H1 (cell line): ENCODE measurements around the gene CCDC110. TPM values are rescaled to one million over a fixed set of nuclear protein-coding genes. Genes with fewer than 3 reads are reported as not detected.

Experiments
- CTCF ChIA-PET: fragments of 300-600 bp; sonication (Branson Sonifier 250); formaldehyde crosslinking; loops from one replicate; lab custom pipeline; 2021; ENCODE audit not compliant: partially characterized antibody; lab: Charles Lee
- POLR2A ChIA-PET: fragments of 300-600 bp; sonication (Branson Sonifier 250); formaldehyde crosslinking; loops from one replicate; lab custom pipeline; 2021; ENCODE audit warnings: inconsistent platforms; ENCODE audit not compliant: partially characterized antibody; lab: Charles Lee
- DNase-seq, 2 experiments: peaks; one replicate each; pipeline versions ENCODE4 v3.0.0 to v3.0.0-alpha.2; 2010 to 2022; ENCODE audit warnings: low spot score in 2 of 2, low read depth in 1 of 2, mixed read lengths in 1 of 2
- FAIRE-seq: peaks from 2 replicates; lab custom pipeline; 2011; peaks lifted over from hg19 to GRCh38; lab: Jason Lieb, UNC
- H2AFZ ChIP-seq: 2 replicates; pipeline ENCODE4 v1.8.1; 2012; ENCODE audit warnings: low read length, inconsistent platforms
- H2AK5ac ChIP-seq: 2 replicates; pipeline ENCODE4 v1.6.1; 2013; ENCODE audit warnings: low read depth, low read length
- H2BK120ac ChIP-seq: replicated peaks from 2 replicates; pipeline ENCODE3; 2013; ENCODE audit warnings: low read depth, low read length, inconsistent platforms
- H2BK12ac ChIP-seq: 2 replicates; pipeline ENCODE4 v1.6.1; 2013; ENCODE audit warnings: low read depth, low read length
- H2BK15ac ChIP-seq: 2 replicates; pipeline ENCODE4 v1.6.1; 2013; ENCODE audit warnings: low read length
- H2BK20ac ChIP-seq: 2 replicates; pipeline ENCODE4 v1.6.1; 2013; ENCODE audit warnings: low read length
- H2BK5ac ChIP-seq: 2 replicates; pipeline ENCODE4 v1.6.1; 2013; ENCODE audit warnings: low read depth, low read length
- H3K14ac ChIP-seq: 2 replicates; pipeline ENCODE4 v1.6.1; 2013; ENCODE audit warnings: inconsistent platforms; ENCODE audit not compliant: insufficient read length
- H3K18ac ChIP-seq: 2 replicates; pipeline ENCODE4 v1.6.1; 2013; ENCODE audit warnings: low read length; ENCODE audit errors: extremely low read depth
- H3K23ac ChIP-seq: 2 replicates; pipeline ENCODE4 v1.6.1; 2013; ENCODE audit warnings: inconsistent platforms; ENCODE audit not compliant: insufficient read length
- H3K23me2 ChIP-seq: 2 replicates; pipeline ENCODE4 v1.6.1; 2013; ENCODE audit warnings: low read depth, low read length
- H3K27ac ChIP-seq: 2 replicates; pipeline ENCODE4 v1.6.1; 2011; ENCODE audit warnings: low read depth, low read length, inconsistent platforms
- H3K27me3 ChIP-seq, 4 experiments: replicated peaks in 1 of 4; 1 replicate in 1 of 4; 2 replicates in 3 of 4; pipeline versions ENCODE4 v1.6.1 to v1.8.1; 2011 to 2013; ENCODE audit warnings: low read length in 3 of 4, mild to moderate bottlenecking in 3 of 4, inconsistent platforms in 2 of 4, mixed read lengths in 2 of 4, moderate library complexity in 1 of 4; ENCODE audit not compliant: control insufficient read depth in 3 of 4, insufficient read depth in 3 of 4; ENCODE audit errors: extremely low read depth in 1 of 4
- H3K36me3 ChIP-seq, 4 experiments: 2 replicates each; pipeline versions ENCODE4 v1.6.1 to v1.8.1; 2011 to 2013; ENCODE audit warnings: mild to moderate bottlenecking in 4 of 4, low read length in 3 of 4, moderate library complexity in 2 of 4, control low read depth in 1 of 4, inconsistent platforms in 1 of 4; ENCODE audit not compliant: insufficient read depth in 4 of 4, control insufficient read depth in 2 of 4
- H3K4ac ChIP-seq: replicated peaks from 2 replicates; pipeline ENCODE3; 2013; ENCODE audit warnings: low read length, low read depth, mixed read lengths, inconsistent platforms; ENCODE audit not compliant: insufficient read length
- H3K4me1 ChIP-seq, 4 experiments: replicated peaks in 1 of 4; 1 replicate in 1 of 4; 2 replicates in 3 of 4; pipeline versions ENCODE4 v1.6.1 to v1.8.1; 2011 to 2013; ENCODE audit warnings: low read length in 3 of 4, inconsistent platforms in 2 of 4, mixed read lengths in 1 of 4; ENCODE audit not compliant: insufficient read depth in 4 of 4, control insufficient read depth in 3 of 4
- H3K4me2 ChIP-seq, 2 experiments: 2 replicates each; pipeline versions ENCODE4 v1.6.1 to v1.8.1; 2011 to 2013; ENCODE audit warnings: low read depth in 2 of 2, low read length in 2 of 2, control low read depth in 1 of 2, inconsistent platforms in 1 of 2, mild to moderate bottlenecking in 1 of 2; ENCODE audit not compliant: insufficient read depth in 1 of 2
- H3K4me3 ChIP-seq, 4 experiments: fragments of 200-600, 300-600 bp in 1 of 4; sonication (generic), shearing (Covaris generic), sonication (Bioruptor Twin) in 1 of 4; 2 replicates each; pipeline versions ENCODE4 v1.5.1 to v1.8.1; 2011 to 2016; ENCODE audit warnings: low read length in 4 of 4, low read depth in 3 of 4, control low read depth in 2 of 4, inconsistent platforms in 2 of 4, mild to moderate bottlenecking in 2 of 4, mixed read lengths in 1 of 4, moderate library complexity in 1 of 4; ENCODE audit not compliant: insufficient read depth in 2 of 4; ENCODE audit errors: extremely low read depth in 1 of 4
- H3K56ac ChIP-seq: replicated peaks from 2 replicates; pipeline ENCODE3; 2013; ENCODE audit warnings: low read depth, mild to moderate bottlenecking, mixed read lengths, low read length, inconsistent platforms; ENCODE audit not compliant: insufficient read length
- H3K79me1 ChIP-seq: 2 replicates; pipeline ENCODE4 v1.6.1; 2013; ENCODE audit warnings: low read depth, low read length, control low read depth
- H3K79me2 ChIP-seq, 2 experiments: 2 replicates each; pipeline versions ENCODE4 v1.6.1 to v1.8.1; 2012 to 2013; ENCODE audit warnings: low read length in 2 of 2, mild to moderate bottlenecking in 2 of 2, inconsistent platforms in 1 of 2; ENCODE audit not compliant: insufficient read depth in 2 of 2, control insufficient read depth in 1 of 2
- H3K9ac ChIP-seq, 4 experiments: replicated peaks in 1 of 4; 1 replicate in 1 of 4; 2 replicates in 3 of 4; pipeline versions ENCODE4 v1.6.1 to v1.8.1; 2011 to 2013; ENCODE audit warnings: low read depth in 3 of 4, low read length in 3 of 4, control low read depth in 2 of 4, mild to moderate bottlenecking in 2 of 4, moderate library complexity in 2 of 4, inconsistent platforms in 1 of 4; ENCODE audit errors: extremely low read depth in 1 of 4
- H3K9me3 ChIP-seq, 2 experiments: 2 replicates each; pipeline versions ENCODE4 v1.6.1 to v1.8.1; 2012 to 2013; ENCODE audit warnings: mild to moderate bottlenecking in 2 of 2, moderate library complexity in 2 of 2, control low read depth in 1 of 2, inconsistent platforms in 1 of 2, low read depth in 1 of 2, low read length in 1 of 2, mixed read lengths in 1 of 2; ENCODE audit not compliant: insufficient read depth in 2 of 2
- H4K20me1 ChIP-seq, 2 experiments: replicated peaks in 1 of 2; 2 replicates each; pipeline versions ENCODE3 to v1.8.1; 2011 to 2013; ENCODE audit warnings: inconsistent platforms in 2 of 2, low read length in 2 of 2, mild to moderate bottlenecking in 1 of 2; ENCODE audit not compliant: insufficient read depth in 2 of 2, control insufficient read depth in 1 of 2
- H4K5ac ChIP-seq: 2 replicates; pipeline ENCODE4 v1.6.1; 2013; ENCODE audit warnings: low read length, low read depth, mixed read lengths, inconsistent platforms; ENCODE audit not compliant: insufficient read length
- H4K8ac ChIP-seq: 2 replicates; pipeline ENCODE4 v1.8.0; 2013; ENCODE audit warnings: mild to moderate bottlenecking, moderate library complexity, low read length, inconsistent platforms; ENCODE audit not compliant: insufficient read depth; ENCODE audit errors: extremely low read depth
- H4K91ac ChIP-seq: replicated peaks from 2 replicates; pipeline ENCODE3; 2013; ENCODE audit warnings: low read length, mixed read lengths, inconsistent platforms; ENCODE audit not compliant: insufficient read length
- BACH1 ChIP-seq: IDR thresholded peaks from 2 replicates; pipeline ENCODE4 v1.6.1; 2012; ENCODE audit warnings: low read length, improper control_type of control experiment
- CREB1 ChIP-seq: IDR thresholded peaks from 2 replicates; pipeline ENCODE4 v1.6.1; 2012; ENCODE audit warnings: inconsistent platforms
- PHF8 ChIP-seq: fragments of 200-600 bp; sonication (generic); conservative IDR thresholded peaks from 2 replicates; pipeline ENCODE4 v1.7.1; 2012; ENCODE audit warnings: low read depth, mild to moderate bottlenecking, inconsistent platforms, low read length, moderate library complexity
- SIRT6 ChIP-seq: IDR thresholded peaks from one replicate; pipeline ENCODE4 v1.7.1; 2012; ENCODE audit warnings: low read length, inconsistent platforms
- SP4 ChIP-seq: IDR thresholded peaks from 2 replicates; pipeline ENCODE4 v1.6.1; 2012; ENCODE audit warnings: low read length, inconsistent platforms
- WGBS, 2 experiments: shearing (Covaris generic) in 1 of 2; methylation state at CpG; one replicate each; pipeline versions ENCODE4 v1.1.6 to v1.1.7; 2013 to 2015; ENCODE audit warnings: low lambda C conversion rate in 2 of 2, mixed read lengths in 2 of 2, inconsistent platforms in 1 of 2, low coverage in 1 of 2, missing lambda C conversion rate in 1 of 2; ENCODE audit not compliant: insufficient replicate concordance in 2 of 2, insufficient coverage in 1 of 2, insufficient read length in 1 of 2; ENCODE audit errors: extremely low coverage in 1 of 2, missing lambda C conversion rate in 1 of 2; 5-methylcytosine and 5-hydroxymethylcytosine counted together
- polyA plus RNA-seq, 7 experiments: library from polyadenylated mRNA; depleted of rRNA in 3 of 7; stranded (reverse) in 5 of 7; unstranded in 2 of 7; fragments of >200 nt in 5 of 7; fragments of 200-250 nt in 2 of 7; gene quantifications; 1 replicate in 5 of 7; 2 replicates in 1 of 7; 4 replicates in 1 of 7; pipeline versions ENCODE4 v1.2.1 to v1.2.3, GENCODE V29; 2011 to 2013; ENCODE audit warnings: missing spikeins in 2 of 7, mixed read lengths in 2 of 7
- total RNA-seq: library from RNA; stranded (reverse); fragmentation: NEBNext Ultra II Directional; extraction: Animal tissue kit (Norgen Biotek cat#: 25700); gene quantifications from 2 replicates; pipeline ENCODE4 v1.2.1, GENCODE V29; 2021

CCDC110 gene
- total and polyA plus RNA-seq, 2 of the 8 experiments (the other 6 are each of a cell fraction or from before 2014, with no cell fraction given): 0.33 to 3.1 TPM

- Histone ChIP-seq H3K36me3 (peaks cover 0 to 8% (median 0%) of the 10 kb centered on the region in 4 experiments; a peak in 1 of 8 replicates), H2BK12ac (no peak overlapping the region), H3K79me1 (no peaks in the 10 kb centered on the region), H3K14ac (no peak overlapping the region), H3K4me2 (no peak overlapping the region), H4K20me1 (peaks cover 0 to 1% of the 10 kb centered on the region in 2 experiments), H2AK5ac (no peak overlapping the region), H3K23ac (no peak overlapping the region), H2BK20ac (no peak overlapping the region), H3K9me3 (peaks cover 7 to 11% of the 10 kb centered on the region in 2 experiments), H3K9ac (no peak overlapping the region), H2BK15ac (no peak overlapping the region), H3K27me3 (no peaks in the 10 kb centered on the region), H2BK5ac (no peak overlapping the region), H3K4me3 (no peak overlapping the region), H3K23me2 (no peaks in the 10 kb centered on the region), H3K79me2 (no peaks in the 10 kb centered on the region), H2AFZ (no peak overlapping the region), H2BK120ac (no peak overlapping the region), H3K4me1 (0 out of 7 replicates have a peak, but pooled peaks cover 0 to 3% (median 0%) of the 10 kb centered on the region in 4 experiments), H4K8ac (no peak overlapping the region), H4K5ac (no peak overlapping the region), H4K91ac (no peak overlapping the region), H3K4ac (no peak overlapping the region), H3K56ac (no peak overlapping the region), H3K27ac (no peak overlapping the region), H3K18ac (no peak overlapping the region)
- FAIRE-seq (no peak), DNase-seq (no peak)
- ChIA-PET POLR2A (interaction anchor here (0.8 kb wide), 1 partner anchor 15 kb away, joined by 3 read pairs; no protein-coding TSS in a partner anchor), CTCF (no interaction called here)
- no peak for TF ChIP-seq BACH1
- no peak for TF ChIP-seq SP4
- no peak for TF ChIP-seq CREB1
- TF ChIP-seq SIRT6: no peak
- no peak for TF ChIP-seq PHF8
- WGBS, 2 experiments: 90% methylated on average over 9 of the region's 9 CpGs; no CpG with 5 or more reads in 1 of the 2 experiments
These were observed 28.5 kb upstream of the CCDC110 start for GRCh38 chr4:185500035-185500434.
